Hepatocyte (in vitro differentiated cells): ENCODE results near the gene TXNDC11. TPM values are rescaled to one million over a fixed set of nuclear protein-coding genes. Genes with fewer than 3 reads are reported as not detected.

Source experiments
- DNase-seq: peaks from one replicate; pipeline ENCODE4 v3.0.0-alpha.2; 2016; ENCODE audit warnings: low spot score
- H2AFZ ChIP-seq: fragments of 200-600 bp; sonication (generic); 2 replicates; pipeline ENCODE4 v1.6.0; 2016; ENCODE audit warnings: antibody characterized with exemption, mild to moderate bottlenecking
- H3K27ac ChIP-seq: fragments of 200-600 bp; sonication (generic); 2 replicates; pipeline ENCODE4 v1.5.1; 2016; ENCODE audit warnings: mild to moderate bottlenecking
- H3K27me3 ChIP-seq: fragments of 200-600 bp; sonication (generic); 2 replicates; pipeline ENCODE4 v1.6.1; 2016
- H3K36me3 ChIP-seq: fragments of 200-600 bp; sonication (generic); replicated peaks from 2 replicates; pipeline ENCODE4 v1.5.1; 2016; ENCODE audit warnings: low read depth; ENCODE audit not compliant: insufficient read depth
- H3K4me1 ChIP-seq: fragments of 200-600 bp; sonication (generic); 2 replicates; pipeline ENCODE4 v1.5.1; 2016; ENCODE audit warnings: mild to moderate bottlenecking, moderate library complexity; ENCODE audit not compliant: insufficient read depth
- H3K4me2 ChIP-seq: fragments of 200-600 bp; sonication (generic); 2 replicates; pipeline ENCODE4 v1.6.0; 2016
- H3K4me3 ChIP-seq: fragments of 200-600 bp; sonication (generic); 2 replicates; pipeline ENCODE4 v1.5.1; 2016; ENCODE audit warnings: mild to moderate bottlenecking
- H3K79me2 ChIP-seq: fragments of 200-600 bp; sonication (generic); 2 replicates; pipeline ENCODE4 v1.6.0; 2017; ENCODE audit warnings: mild to moderate bottlenecking
- H3K9me2 ChIP-seq: fragments of 200-600 bp; sonication (generic); replicated peaks from 2 replicates; pipeline ENCODE4 v1.6.0; 2017; ENCODE audit warnings: mild to moderate bottlenecking; ENCODE audit not compliant: insufficient read depth
- H3K9me3 ChIP-seq: fragments of 200-600 bp; sonication (generic); 2 replicates; pipeline ENCODE4 v1.5.1; 2016; ENCODE audit warnings: low read depth, mild to moderate bottlenecking
- H4K20me1 ChIP-seq: fragments of 200-600 bp; sonication (generic); 2 replicates; pipeline ENCODE4 v1.6.0; 2016; ENCODE audit warnings: mild to moderate bottlenecking; ENCODE audit not compliant: insufficient read depth, poor library complexity, severe bottlenecking
- CTCF ChIP-seq: fragments of 200-600 bp; sonication (generic); IDR thresholded peaks from 2 replicates; pipeline ENCODE4 v1.5.1; 2016; ENCODE audit warnings: antibody characterized with exemption, mild to moderate bottlenecking; ENCODE audit not compliant: poor library complexity
- EZH2 ChIP-seq: fragments of 200-600 bp; sonication (generic); IDR thresholded peaks from 2 replicates; pipeline ENCODE4 v1.6.1; 2016; ENCODE audit warnings: antibody characterized with exemption, mild to moderate bottlenecking, borderline replicate concordance
- EZH2phosphoT487 ChIP-seq: fragments of 200-600 bp; sonication (generic); IDR thresholded peaks from one replicate; pipeline ENCODE4 v1.6.1; 2018; ENCODE audit warnings: antibody characterized with exemption, mild to moderate bottlenecking, low read depth, moderate library complexity; ENCODE audit not compliant: unreplicated experiment, severe bottlenecking
- WGBS: methylation state at CpG from one replicate; pipeline ENCODE4 v1.1.6; 2016; ENCODE audit warnings: low lambda C conversion rate; ENCODE audit errors: missing lambda C conversion rate; 5-methylcytosine and 5-hydroxymethylcytosine counted together
- polyA plus RNA-seq: library from polyadenylated mRNA; unstranded; fragments of >200 nt; fragmentation: Nextera tagmentation; extraction: Ambion mirVana; gene quantifications from 2 replicates; pipeline ENCODE4 v1.2.1, GENCODE V29; 2016
- total RNA-seq: library from RNA; depleted of rRNA; stranded (reverse); fragments of >200 nt; gene quantifications from 2 replicates; pipeline ENCODE4 v1.2.3, GENCODE V29; 2014

Gene TXNDC11
- total and polyA plus RNA-seq, 2 experiments from 2014 or later, result 58.5 to 59.4 TPM

- Histone ChIP-seq H3K9me2 (no peaks in the 10 kb centered on the region), H3K4me1 (peaks cover 18% of the 10 kb centered on the region)
Measured at GRCh38 chr16:11673091-11674000, 69.3 kb downstream of the TXNDC11 start.

GRCh38 chr16:11672206-11673090, 70.2 kb downstream of the TXNDC11 start:
- H4K20me1 ChIP-seq, result peaks cover 70% of the 10 kb centered on the region
- no peak overlapping the region for H3K4me2 ChIP-seq
- DNase-seq, result no peak
- H3K9me2 ChIP-seq, result no peaks in the 10 kb centered on the region
- peaks cover 23% of the 10 kb centered on the region for H3K4me1 ChIP-seq
- H3K9me3 ChIP-seq, result no peaks in the 10 kb centered on the region
- WGBS, result 94% methylated on average over 19 of the region's 25 CpGs
- H3K36me3 ChIP-seq, result no peaks in the 10 kb centered on the region
- H3K4me3 ChIP-seq, result no peak overlapping the region
- H3K79me2 ChIP-seq, result peaks cover 61% of the 10 kb centered on the region
- H2AFZ ChIP-seq, result no peak overlapping the region
- H3K27ac ChIP-seq, result no peak overlapping the region
- no peaks in the 10 kb centered on the region for H3K27me3 ChIP-seq
- TF ChIP-seq CTCF (no peak), EZH2phosphoT487 (no peak), EZH2 (no peak)

More at GRCh38 chr16:11673091-11674000, 69.3 kb downstream of the TXNDC11 start:
- Histone ChIP-seq H3K27me3 (no peaks in the 10 kb centered on the region), H3K36me3 (no peaks in the 10 kb centered on the region), H4K20me1 (peaks cover 72% of the 10 kb centered on the region), H3K4me2 (no peak overlapping the region), H3K79me2 (peaks cover 61% of the 10 kb centered on the region), H2AFZ (no peak overlapping the region), H3K9me3 (no peaks in the 10 kb centered on the region), H3K4me3 (no peak overlapping the region), H3K27ac (no peak overlapping the region)
- no peak for DNase-seq
- 90% methylated on average over 25 of the region's 25 CpGs for WGBS
- no peak for TF ChIP-seq EZH2
- no peak for TF ChIP-seq CTCF
- TF ChIP-seq EZH2phosphoT487, result no peak

GRCh38 chr16:11671676-11672075, 71.0 kb downstream of the TXNDC11 start:
- H4K20me1 ChIP-seq, result peaks cover 69% of the 10 kb centered on the region
- TF ChIP-seq CTCF (no peak), EZH2 (no peak), EZH2phosphoT487 (no peak)
- H3K27me3 ChIP-seq, result no peaks in the 10 kb centered on the region
- no peak overlapping the region for H2AFZ ChIP-seq
- no peak for DNase-seq
- 92% methylated on average over 8 of the region's 8 CpGs for WGBS
- H3K36me3 ChIP-seq, result no peaks in the 10 kb centered on the region
- H3K9me3 ChIP-seq, result no peaks in the 10 kb centered on the region
- peaks cover 23% of the 10 kb centered on the region for H3K4me1 ChIP-seq
- H3K27ac ChIP-seq, result no peak overlapping the region
- H3K4me3 ChIP-seq, result no peak overlapping the region
- no peak overlapping the region for H3K4me2 ChIP-seq
- H3K79me2 ChIP-seq, result peaks cover 61% of the 10 kb centered on the region
- no peaks in the 10 kb centered on the region for H3K9me2 ChIP-seq
